Endodermal cell (in vitro differentiated cells): Measurements from ENCODE around the gene CCDC172. TPM values are rescaled to one million over a fixed set of nuclear protein-coding genes. Genes with fewer than 3 reads are reported as not detected.

ENCODE experiments used
- DNase-seq: peaks from one replicate; pipeline ENCODE4 v3.0.0-alpha.2; 2017
- H3K27ac ChIP-seq: 2 replicates; pipeline ENCODE4 v1.5.1; 2013; ENCODE audit warnings: mild to moderate bottlenecking, low read depth, low read length, moderate library complexity
- H3K27me3 ChIP-seq: 2 replicates; pipeline ENCODE4 v1.6.1; 2013; ENCODE audit warnings: mild to moderate bottlenecking, low read length, moderate library complexity; ENCODE audit not compliant: insufficient read depth, control insufficient read depth, poor library complexity, severe bottlenecking
- H3K36me3 ChIP-seq: 2 replicates; pipeline ENCODE4 v1.7.0; 2013; ENCODE audit warnings: mild to moderate bottlenecking, low read length, moderate library complexity; ENCODE audit not compliant: control insufficient read depth, insufficient read depth
- H3K4me1 ChIP-seq: one replicate; pipeline ENCODE4 v1.7.0; 2013; ENCODE audit warnings: low read length; ENCODE audit not compliant: control insufficient read depth, insufficient read depth
- H3K4me3 ChIP-seq: 2 replicates; pipeline ENCODE4 v1.5.1; 2013; ENCODE audit warnings: mild to moderate bottlenecking, low read length, moderate library complexity
- H3K9ac ChIP-seq: 2 replicates; pipeline ENCODE4 v1.6.1; 2013; ENCODE audit warnings: mild to moderate bottlenecking, low read length, moderate library complexity; ENCODE audit not compliant: poor library complexity, severe bottlenecking; ENCODE audit errors: extremely low read depth
- H3K9me3 ChIP-seq: 2 replicates; pipeline ENCODE4 v1.6.1; 2013; ENCODE audit warnings: mild to moderate bottlenecking, low read length, moderate library complexity; ENCODE audit not compliant: control insufficient read depth
- H3K27ac Mint-ChIP-seq: 2 replicates; pipeline ENCODE4 v1.8.0; 2020; ENCODE audit warnings: mixed read lengths
- H3K27me3 Mint-ChIP-seq: 2 replicates; pipeline ENCODE4 v1.8.0; 2021; ENCODE audit warnings: mild to moderate bottlenecking, mixed read lengths; ENCODE audit not compliant: insufficient read depth
- H3K36me3 Mint-ChIP-seq: 2 replicates; pipeline ENCODE4 v1.8.0; 2020; ENCODE audit warnings: low read depth, mixed read lengths
- H3K4me1 Mint-ChIP-seq: 2 replicates; pipeline ENCODE4 v1.8.0; 2020; ENCODE audit warnings: mixed read lengths
- H3K4me3 Mint-ChIP-seq: 2 replicates; pipeline ENCODE4 v1.8.0; 2020; ENCODE audit warnings: mild to moderate bottlenecking, moderate library complexity, mixed read lengths
- H3K9me3 Mint-ChIP-seq: 2 replicates; pipeline ENCODE4 v1.8.0; 2020; ENCODE audit warnings: mild to moderate bottlenecking, mixed read lengths
- WGBS, 2 experiments: methylation state at CpG; one replicate each; pipeline versions ENCODE4 v1.1.5 to v1.1.7; 2013; ENCODE audit warnings: missing lambda C conversion rate in 2 of 2, mixed read lengths in 1 of 2; ENCODE audit not compliant: insufficient coverage in 1 of 2, insufficient read length in 1 of 2; 5-methylcytosine and 5-hydroxymethylcytosine counted together
- total RNA-seq, 2 donors: library from RNA; stranded (reverse); fragmentation: NEBNext Ultra II Directional in 1 of 2; extraction: Animal tissue kit (Norgen Biotek cat#: 25700) in 1 of 2; gene quantifications; 2 replicates in 1 of 2; 3 replicates in 1 of 2; pipeline ENCODE4 v1.2.1, GENCODE V29; 2021
- TF ChIP-seq, protein P1 (sequence below): fragments of 200-600 bp; sonication (generic); conservative IDR thresholded peaks from 2 replicates; pipeline ENCODE4 v1.5.0; 2021; ENCODE audit warnings: antibody characterized with exemption, mild to moderate bottlenecking

Gene CCDC172
- total RNA-seq, 2 donors from 2014 or later, result 0.37 TPM; not detected in 1

DNA sequence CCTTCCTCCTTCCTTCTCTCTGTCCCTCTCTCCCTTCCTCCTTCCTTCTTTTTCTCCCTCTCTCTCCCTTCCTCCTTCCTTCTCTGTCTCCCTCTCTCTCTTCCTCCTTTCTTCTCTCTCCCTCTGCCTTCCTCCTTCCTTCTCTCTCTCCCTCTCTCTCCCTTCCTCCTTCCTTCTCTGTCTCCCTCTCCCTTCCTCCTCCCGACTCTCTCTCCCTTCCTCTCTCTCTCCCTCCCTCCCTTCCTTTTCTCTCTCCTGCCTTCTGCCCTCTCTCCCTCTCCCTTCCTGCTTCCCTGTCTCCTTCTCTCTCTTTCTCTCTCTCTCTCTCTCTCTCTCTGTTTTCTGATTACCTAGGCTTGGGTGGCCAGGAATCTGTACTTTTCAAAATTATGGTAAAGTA, 34.6 kb upstream of the CCDC172 start:
- Mint-ChIP-seq H3K4me1 (peaks cover 6% of the 10 kb centered on the region), H3K4me3 (no peak overlapping the region), H3K9me3 (peaks cover 2% of the 10 kb centered on the region), H3K36me3 (no peaks in the 10 kb centered on the region), H3K27ac (no peak overlapping the region), H3K27me3 (no peaks in the 10 kb centered on the region)
- Histone ChIP-seq H3K4me1 (no peaks in the 10 kb centered on the region), H3K9me3 (no peaks in the 10 kb centered on the region), H3K9ac (no peak overlapping the region), H3K36me3 (no peaks in the 10 kb centered on the region), H3K27ac (no peak overlapping the region), H3K27me3 (no peaks in the 10 kb centered on the region), H3K4me3 (no peak overlapping the region)
- no peak for DNase-seq
- TF ChIP-seq, protein P1, sequence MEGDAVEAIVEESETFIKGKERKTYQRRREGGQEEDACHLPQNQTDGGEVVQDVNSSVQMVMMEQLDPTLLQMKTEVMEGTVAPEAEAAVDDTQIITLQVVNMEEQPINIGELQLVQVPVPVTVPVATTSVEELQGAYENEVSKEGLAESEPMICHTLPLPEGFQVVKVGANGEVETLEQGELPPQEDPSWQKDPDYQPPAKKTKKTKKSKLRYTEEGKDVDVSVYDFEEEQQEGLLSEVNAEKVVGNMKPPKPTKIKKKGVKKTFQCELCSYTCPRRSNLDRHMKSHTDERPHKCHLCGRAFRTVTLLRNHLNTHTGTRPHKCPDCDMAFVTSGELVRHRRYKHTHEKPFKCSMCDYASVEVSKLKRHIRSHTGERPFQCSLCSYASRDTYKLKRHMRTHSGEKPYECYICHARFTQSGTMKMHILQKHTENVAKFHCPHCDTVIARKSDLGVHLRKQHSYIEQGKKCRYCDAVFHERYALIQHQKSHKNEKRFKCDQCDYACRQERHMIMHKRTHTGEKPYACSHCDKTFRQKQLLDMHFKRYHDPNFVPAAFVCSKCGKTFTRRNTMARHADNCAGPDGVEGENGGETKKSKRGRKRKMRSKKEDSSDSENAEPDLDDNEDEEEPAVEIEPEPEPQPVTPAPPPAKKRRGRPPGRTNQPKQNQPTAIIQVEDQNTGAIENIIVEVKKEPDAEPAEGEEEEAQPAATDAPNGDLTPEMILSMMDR, result no peak
- 67 to 89% methylated on average over 1 of the region's 1 CpG for WGBS, 2 experiments

DNA sequence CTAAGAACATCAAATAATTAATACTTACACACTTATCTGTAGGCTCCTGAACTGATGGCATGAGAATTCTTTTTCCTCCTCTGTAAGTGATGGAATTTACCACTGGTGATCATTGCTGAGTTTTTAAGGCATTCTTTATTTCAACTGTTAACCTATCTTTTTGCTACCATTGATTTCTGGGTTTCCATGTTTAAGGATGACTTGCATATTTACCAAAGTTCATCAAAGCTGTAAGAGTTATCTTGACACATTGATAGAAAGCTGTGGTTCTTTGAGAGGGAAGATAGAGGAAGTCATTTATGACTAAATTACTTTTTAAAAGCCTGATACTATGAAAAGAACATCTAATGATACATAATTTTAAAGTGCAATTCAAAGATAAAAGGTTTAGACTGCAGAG, 31.8 kb upstream of the CCDC172 start:
- Histone ChIP-seq H3K36me3 (no peaks in the 10 kb centered on the region), H3K27me3 (no peaks in the 10 kb centered on the region), H3K4me3 (no peak overlapping the region), H3K4me1 (no peaks in the 10 kb centered on the region), H3K9ac (no peak overlapping the region), H3K27ac (no peak overlapping the region), H3K9me3 (no peaks in the 10 kb centered on the region)
- H3K36me3 Mint-ChIP-seq, result no peaks in the 10 kb centered on the region
- H3K4me3 Mint-ChIP-seq, result no peak overlapping the region
- DNase-seq, result no peak
- peaks cover 2% of the 10 kb centered on the region for H3K9me3 Mint-ChIP-seq
- H3K27ac Mint-ChIP-seq, result no peak overlapping the region
- TF ChIP-seq, protein P1, result no peak
- H3K27me3 Mint-ChIP-seq, result no peaks in the 10 kb centered on the region
- H3K4me1 Mint-ChIP-seq, result peaks cover 3% of the 10 kb centered on the region

DNA sequence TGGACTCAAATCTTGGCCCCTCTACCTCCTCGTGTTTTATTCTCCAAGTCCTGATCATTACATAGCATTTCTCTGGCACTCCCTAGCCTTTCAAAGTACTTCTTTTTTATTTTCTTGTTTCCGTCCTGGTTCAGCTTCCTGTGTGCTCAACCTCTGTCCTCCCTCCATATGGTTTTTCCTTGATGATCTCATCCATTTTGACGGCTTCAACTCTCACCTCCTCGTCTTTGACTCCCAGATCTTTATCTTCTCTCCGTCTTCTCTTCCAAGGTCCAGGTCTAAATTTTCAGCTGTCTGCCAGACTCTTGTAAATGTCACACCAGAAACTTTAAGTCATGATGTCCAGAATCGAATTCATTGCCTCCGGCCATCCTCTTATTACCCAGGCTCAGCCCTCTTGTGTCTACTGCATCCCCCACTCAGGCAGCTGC, 27.9 kb upstream of the CCDC172 start:
- no peak for DNase-seq
- no peak overlapping the region for H3K27ac ChIP-seq
- WGBS, 2 experiments, result 91 to 95% methylated on average over 7 of the region's 7 CpGs
- no peak overlapping the region for H3K4me3 ChIP-seq
- Mint-ChIP-seq H3K36me3 (no peaks in the 10 kb centered on the region), H3K27ac (no peak overlapping the region), H3K27me3 (no peaks in the 10 kb centered on the region), H3K4me1 (no peaks in the 10 kb centered on the region), H3K9me3 (no peaks in the 10 kb centered on the region), H3K4me3 (no peak overlapping the region)
- H3K27me3 ChIP-seq, result no peaks in the 10 kb centered on the region
- no peaks in the 10 kb centered on the region for H3K9me3 ChIP-seq
- TF ChIP-seq, protein P1, result no peak
- H3K4me1 ChIP-seq, result no peaks in the 10 kb centered on the region
- no peak overlapping the region for H3K9ac ChIP-seq
- H3K36me3 ChIP-seq, result no peaks in the 10 kb centered on the region
